Stomach (tissue), 9 donors: ENCODE results near the gene DPF3. TPM values are rescaled to one million over a fixed set of nuclear protein-coding genes. Genes with fewer than 3 reads are reported as not detected.

Source experiments
- DNase-seq, 2 donors: peaks; one replicate each; pipeline versions ENCODE4 v3.0.0 to v3.0.0-alpha.2; 2013 to 2019
- H3K27ac ChIP-seq, 5 donors: fragments of 200-600 bp in 4 of 5; sonication (generic) in 4 of 5; one replicate each; pipeline ENCODE4 v1.5.1; 2013 to 2019; ENCODE audit warnings: mild to moderate bottlenecking in 1 of 5, moderate library complexity in 1 of 5
- H3K27me3 ChIP-seq, 3 donors: fragments of 200-600 bp; sonication (generic); one replicate each; pipeline ENCODE4 v1.5.1; 2017 to 2019; ENCODE audit warnings: mixed run types in 1 of 3
- H3K36me3 ChIP-seq, 4 donors: fragments of 200-600 bp; sonication (generic); 1 replicate in 3 of 4; 2 replicates in 1 of 4; pipeline ENCODE4 v1.5.1; 2016 to 2019
- H3K4me1 ChIP-seq, 4 donors: fragments of 200-600 bp; sonication (generic); one replicate each; pipeline ENCODE4 v1.5.1; 2016 to 2019
- H3K4me3 ChIP-seq, 4 donors: fragments of 200-600 bp; sonication (generic) in 3 of 4; one replicate each; pipeline ENCODE4 v1.5.1; 2016 to 2019; ENCODE audit warnings: mild to moderate bottlenecking in 1 of 4
- H3K9me3 ChIP-seq, 4 donors: fragments of 200-600 bp; sonication (generic); one replicate each; pipeline ENCODE4 v1.5.1; 2016 to 2019
- CTCF ChIP-seq, 7 experiments: fragments of 450-650 bp in 4 of 7; fragments of 200-600 bp in 3 of 7; sonication (generic) in 3 of 7; IDR thresholded peaks; one replicate each; pipeline ENCODE4 v1.5.1; 2016 to 2019; ENCODE audit warnings: antibody characterized with exemption in 7 of 7, control low read depth in 2 of 7, mild to moderate bottlenecking in 1 of 7
- EP300 ChIP-seq: sonication (generic); formaldehyde crosslinking; IDR thresholded peaks from one replicate; pipeline ENCODE4 v1.6.1; 2017; ENCODE audit warnings: antibody characterized with exemption
- POLR2A ChIP-seq, 4 donors: fragments of 450-650 bp; IDR thresholded peaks; one replicate each; pipeline ENCODE4 v1.6.1; 2016; ENCODE audit warnings: antibody characterized with exemption in 4 of 4, control low read depth in 2 of 4, mild to moderate bottlenecking in 1 of 4, moderate library complexity in 1 of 4
- POLR2AphosphoS5 ChIP-seq, 3 donors: sonication (generic); formaldehyde crosslinking; IDR thresholded peaks; one replicate each; pipeline ENCODE4 v1.6.1; 2016; ENCODE audit warnings: antibody characterized with exemption in 3 of 3
- WGBS, 5 donors: extraction: QIAGEN DNeasy Blood & Tissue Kit in 3 of 5; methylation state at CpG; one replicate each; pipeline versions ENCODE4 v1.1.5 to v1.1.7; 2013 to 2018; 5-methylcytosine and 5-hydroxymethylcytosine counted together
- intact Hi-C: fragments of 100-400 bp; cut with DNase I; formaldehyde crosslinking; loops from one replicate; pipeline ENCODE4 v1.15.1; 2023; ENCODE audit warnings: low total_unique reads
- polyA plus RNA-seq, 3 donors: library from polyadenylated mRNA; stranded (reverse); fragments of 200-250 nt; gene quantifications; one replicate each; pipeline ENCODE4 v1.2.3, GENCODE V29; 2013
- total RNA-seq, 5 donors: library from RNA; depleted of rRNA; stranded (reverse); fragments of >200 nt; gene quantifications; one replicate each; pipeline versions ENCODE4 v1.1.0 to v1.2.3, GENCODE V29; 2014 to 2016
- donor health status: healthy with polysubstance abuse.
- donor health status: Bipolar disorder and iron deficiency.
- donor health status: healthy.

Gene DPF3
- total and polyA plus RNA-seq, 8 donors: 0.20 to 113 (median 3.7) TPM

- H3K27me3 ChIP-seq: no peaks in the 10 kb centered on the region
- H3K4me1 ChIP-seq: peaks cover 0 to 31% (median 9%) of the 10 kb centered on the region in 4 donors
- intact Hi-C loops: no loop called here
- no peak overlapping the region for H3K27ac ChIP-seq
- TF ChIP-seq POLR2A (IDR thresholded peaks at IDR 0.05) (no peak), EP300 (no peak), POLR2AphosphoS5 (IDR thresholded peaks at IDR 0.05) (no peak), CTCF (IDR thresholded peaks at IDR 0.05) (no peak)
- no peak overlapping the region for H3K4me3 ChIP-seq
- no peaks in the 10 kb centered on the region for H3K36me3 ChIP-seq
- no peaks in the 10 kb centered on the region for H3K9me3 ChIP-seq
- no peak for DNase-seq
- 84 to 97% (median 92%) methylated on average over 10 of the region's 10 CpGs for WGBS, 5 donors
Observed at GRCh38 chr14:72619881-72620280, 274.0 kb downstream of the DPF3 start.

- H3K27ac ChIP-seq: no peak overlapping the region
- H3K27me3 ChIP-seq: no peaks in the 10 kb centered on the region
- no peak for TF ChIP-seq POLR2A (IDR thresholded peaks at IDR 0.05)
- H3K36me3 ChIP-seq: no peaks in the 10 kb centered on the region
- no peak overlapping the region for H3K4me3 ChIP-seq
- H3K9me3 ChIP-seq: no peaks in the 10 kb centered on the region
- DNase-seq: no peak
- peaks cover 0 to 31% (median 9%) of the 10 kb centered on the region in 4 donors for H3K4me1 ChIP-seq
- intact Hi-C loops: no loop called here
- 68 to 75% (median 75%) methylated on average over 8 of the region's 8 CpGs for WGBS, 5 donors
Observed at GRCh38 chr14:72619111-72619571, 274.8 kb downstream of the DPF3 start.

GRCh38 chr14:72618424-72618823, 275.5 kb downstream of the DPF3 start:
- Histone ChIP-seq H3K27ac (no peak overlapping the region), H3K4me3 (no peak overlapping the region), H3K27me3 (no peaks in the 10 kb centered on the region), H3K9me3 (no peaks in the 10 kb centered on the region), H3K36me3 (no peaks in the 10 kb centered on the region), H3K4me1 (peaks cover 0 to 34% (median 10%) of the 10 kb centered on the region in 4 donors)
- intact Hi-C loops: no loop called here
- no peak for DNase-seq
- TF ChIP-seq CTCF (IDR thresholded peaks at IDR 0.05) (no peak), POLR2AphosphoS5 (IDR thresholded peaks at IDR 0.05) (no peak), EP300 (no peak), POLR2A (IDR thresholded peaks at IDR 0.05) (no peak)
- 84 to 94% (median 92%) methylated on average over 7 of the region's 7 CpGs for WGBS, 5 donors

DNA sequence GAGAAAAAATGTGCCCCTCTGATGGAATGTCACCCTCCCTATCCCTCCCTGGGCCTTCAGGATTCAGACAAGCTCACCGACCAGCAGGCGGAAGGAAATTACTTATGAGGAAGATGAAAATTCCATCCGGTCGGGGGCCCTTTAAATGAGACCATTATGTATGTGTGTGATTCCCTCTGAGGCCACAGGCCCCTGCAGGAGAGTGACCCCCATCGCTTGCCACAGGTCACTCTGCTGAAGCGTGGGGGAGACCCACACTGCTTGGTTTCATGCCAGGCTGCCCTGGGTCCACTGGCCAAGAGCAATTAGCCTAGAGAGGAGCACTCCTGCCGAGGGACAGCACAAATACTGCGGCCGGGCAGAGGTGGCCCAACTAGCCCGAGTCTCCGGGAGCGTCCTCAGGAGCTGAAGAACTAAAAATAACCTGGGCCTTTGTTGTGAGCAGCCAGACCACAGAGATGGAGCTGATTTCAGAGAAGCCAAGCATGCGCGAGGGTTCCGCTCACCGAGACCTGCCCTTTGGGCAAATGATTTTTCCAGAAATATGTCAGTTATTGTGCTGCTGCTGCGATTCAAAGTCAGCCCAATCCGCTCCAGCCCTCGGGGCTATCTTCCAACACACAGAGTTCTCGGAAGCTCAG, 276.4 kb downstream of the DPF3 start:
- DNase-seq: peak in 1 of 2 donors; percentile 33
- H3K27ac ChIP-seq: peak overlapping the region in 1 of 5 donors; percentile 46
- no peaks in the 10 kb centered on the region for H3K36me3 ChIP-seq
- no peaks in the 10 kb centered on the region for H3K9me3 ChIP-seq
- no peak overlapping the region for H3K4me3 ChIP-seq
- TF ChIP-seq POLR2AphosphoS5 (IDR thresholded peaks at IDR 0.05): no peak
- no peak for TF ChIP-seq EP300
- no peak for TF ChIP-seq CTCF (IDR thresholded peaks at IDR 0.05)
- TF ChIP-seq POLR2A (IDR thresholded peaks at IDR 0.05): no peak
- peaks cover 0 to 39% (median 14%) of the 10 kb centered on the region in 4 donors for H3K4me1 ChIP-seq
- intact Hi-C loops: no loop called here
- WGBS, 5 donors: 60 to 67% (median 67%) methylated on average over 15 to 20 of the region's 20 CpGs
- H3K27me3 ChIP-seq: no peaks in the 10 kb centered on the region

DNA sequence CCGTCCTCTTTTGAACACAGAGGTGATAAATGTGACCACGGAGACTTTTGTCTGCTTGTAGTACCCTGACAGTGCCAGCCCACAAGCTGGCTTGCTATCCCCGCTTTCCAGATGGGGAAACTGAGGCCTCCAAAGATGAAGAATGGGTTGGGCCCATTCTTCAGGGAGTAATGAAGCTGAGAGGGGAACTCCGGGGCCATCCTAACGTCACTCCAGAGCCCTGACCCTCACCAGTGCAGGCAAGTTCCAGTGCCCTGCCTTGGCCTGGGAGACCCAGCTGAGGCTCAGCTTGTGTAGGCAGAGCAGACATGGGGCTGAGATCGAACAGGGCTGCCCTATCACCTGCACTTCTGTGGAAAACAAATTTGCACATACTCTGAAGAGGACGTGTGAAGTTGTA, 277.1 kb downstream of the DPF3 start:
- H3K9me3 ChIP-seq: no peaks in the 10 kb centered on the region
- no peak overlapping the region for H3K27ac ChIP-seq
- TF ChIP-seq EP300 (no peak), POLR2AphosphoS5 (IDR thresholded peaks at IDR 0.05) (no peak), POLR2A (IDR thresholded peaks at IDR 0.05) (no peak), CTCF (IDR thresholded peaks at IDR 0.05) (no peak)
- DNase-seq: no peak
- 73 to 82% (median 76%) methylated on average over 7 of the region's 7 CpGs for WGBS, 5 donors
- H3K36me3 ChIP-seq: no peaks in the 10 kb centered on the region
- intact Hi-C loops: no loop called here
- H3K4me3 ChIP-seq: no peak overlapping the region
- no peaks in the 10 kb centered on the region for H3K27me3 ChIP-seq
- H3K4me1 ChIP-seq: peaks cover 0 to 39% (median 14%) of the 10 kb centered on the region in 4 donors
